OCI-LY7 (cell line): Measurements from ENCODE around the gene SMIM38. TPM values are rescaled to one million over a fixed set of nuclear protein-coding genes. Genes with fewer than 3 reads are reported as not detected.

Source experiments
- BruUV-seq: library from RNA; stranded (reverse); fragments of 400-500 nt; replicated peaks from 2 replicates; lab custom pipeline; 2021; lab: Mats Ljungman, UMichigan
- CTCF ChIA-PET: fragments of 300-600 bp; sonication (Branson Sonifier 250); formaldehyde crosslinking; loops from one replicate; lab custom pipeline; 2022; ENCODE audit warnings: antibody characterized with exemption; ENCODE audit not compliant: unreplicated experiment; lab: Charles Lee
- POLR2A ChIA-PET: fragments of 300-600 bp; sonication (Branson Sonifier 250); formaldehyde crosslinking; loops from one replicate; lab custom pipeline; 2022; ENCODE audit warnings: antibody characterized with exemption; lab: Charles Lee
- DNase-seq: peaks from one replicate; pipeline ENCODE4 v3.0.0-alpha.2; 2015; ENCODE audit warnings: low spot score
- H2AFZ ChIP-seq: fragments of 200-600 bp; sonication (generic), shearing (Covaris generic); 2 replicates; pipeline ENCODE4 v1.6.1; 2014; ENCODE audit warnings: mild to moderate bottlenecking, antibody characterized with exemption, low read length, moderate library complexity
- H3K27ac ChIP-seq: fragments of 200-600 bp; sonication (generic); 2 replicates; pipeline ENCODE4 v1.5.1; 2014; ENCODE audit warnings: mixed run types, low read depth, mild to moderate bottlenecking, moderate library complexity, low read length, inconsistent platforms; ENCODE audit not compliant: poor library complexity, severe bottlenecking
- H3K36me3 ChIP-seq: fragments of 200-600 bp; sonication (generic); 2 replicates; pipeline ENCODE4 v1.6.1; 2014; ENCODE audit warnings: mild to moderate bottlenecking, antibody characterized with exemption, low read length, moderate library complexity, mixed read lengths; ENCODE audit not compliant: insufficient read depth
- H3K4me1 ChIP-seq: fragments of 200-600 bp; sonication (generic); 2 replicates; pipeline ENCODE4 v1.5.1; 2014; ENCODE audit warnings: mild to moderate bottlenecking, low read length; ENCODE audit not compliant: insufficient read depth, poor library complexity, severe bottlenecking
- H3K4me2 ChIP-seq: fragments of 200-600 bp; sonication (generic); 2 replicates; pipeline ENCODE4 v1.6.1; 2014; ENCODE audit warnings: mild to moderate bottlenecking, low read length
- H3K4me3 ChIP-seq: fragments of 200-600 bp; sonication (generic); 2 replicates; pipeline ENCODE4 v1.5.1; 2014; ENCODE audit warnings: mild to moderate bottlenecking, low read depth, low read length; ENCODE audit not compliant: poor library complexity, severe bottlenecking
- H3K79me2 ChIP-seq: fragments of 200-600 bp; sonication (generic); 2 replicates; pipeline ENCODE4 v1.6.1; 2016; ENCODE audit warnings: low read depth, mild to moderate bottlenecking, low read length, moderate library complexity, mixed read lengths; ENCODE audit not compliant: insufficient read depth
- H3K9me2 ChIP-seq: fragments of 200-600 bp; sonication (generic); 2 replicates; pipeline ENCODE4 v1.6.1; 2016; ENCODE audit warnings: mild to moderate bottlenecking, low read length, mixed read lengths; ENCODE audit not compliant: insufficient read depth
- H3K9me3 ChIP-seq: fragments of 200-600 bp; sonication (generic); 2 replicates; pipeline ENCODE4 v1.6.1; 2014; ENCODE audit warnings: mild to moderate bottlenecking, mixed run types, low read length, mixed read lengths
- H4K20me1 ChIP-seq: fragments of 200-600 bp; sonication (generic); 2 replicates; pipeline ENCODE4 v1.6.1; 2014; ENCODE audit warnings: mild to moderate bottlenecking, antibody characterized with exemption, low read length, moderate library complexity, mixed read lengths; ENCODE audit not compliant: insufficient read depth
- CTCF ChIP-seq: fragments of 200-600 bp; sonication (generic); conservative IDR thresholded peaks from 2 replicates; pipeline ENCODE4 v1.5.1; 2014; ENCODE audit warnings: mild to moderate bottlenecking, antibody characterized with exemption, low read length, moderate library complexity, mixed read lengths
- EZH2phosphoT487 ChIP-seq: fragments of 200-600 bp; sonication (generic); IDR thresholded peaks from 2 replicates; pipeline ENCODE4 v1.6.1; 2018; ENCODE audit warnings: low read depth, borderline replicate concordance, mild to moderate bottlenecking, mixed run types, antibody characterized with exemption, low read length, moderate library complexity, mixed read lengths
- intact Hi-C: fragments of 100-400 bp; cut with micrococcal nuclease; formaldehyde crosslinking; loops from one replicate; pipeline ENCODE4 v1.10.0; 2022; ENCODE audit not compliant: unreplicated experiment
- total RNA-seq, 2 experiments: library from RNA; depleted of rRNA in 1 of 2; stranded (reverse); fragments of >200 nt in 1 of 2; shearing (Covaris generic) in 1 of 2; gene quantifications; 2 replicates each; pipeline ENCODE4 v1.2.3, GENCODE V29; 2014 to 2022

Gene SMIM38
- total RNA-seq, 2 experiments from 2014 or later: 0.11 to 0.63 TPM

GRCh38 chr11:69163842-69164241, 8.1 kb downstream of the SMIM38 start:
- no peak for TF ChIP-seq CTCF
- no peak for TF ChIP-seq EZH2phosphoT487
- Histone ChIP-seq H3K36me3 (no peaks in the 10 kb centered on the region), H3K9me2 (no peaks in the 10 kb centered on the region), H4K20me1 (no peaks in the 10 kb centered on the region), H3K27ac (no peak overlapping the region), H3K9me3 (no peaks in the 10 kb centered on the region), H3K79me2 (no peaks in the 10 kb centered on the region), H3K4me1 (no peaks in the 10 kb centered on the region), H2AFZ (no peak overlapping the region), H3K4me2 (no peak overlapping the region), H3K4me3 (no peak overlapping the region)
- POLR2A ChIA-PET: no interaction called here
- CTCF ChIA-PET: no interaction called here
- DNase-seq: no peak
- no TSS peak for BruUV-seq
- intact Hi-C loops: no loop called here

- Histone ChIP-seq H3K9me3 (no peaks in the 10 kb centered on the region), H4K20me1 (no peaks in the 10 kb centered on the region), H3K27ac (no peak overlapping the region), H3K36me3 (no peaks in the 10 kb centered on the region), H3K4me3 (no peak overlapping the region), H3K9me2 (no peaks in the 10 kb centered on the region), H3K4me1 (no peaks in the 10 kb centered on the region), H2AFZ (no peak overlapping the region), H3K4me2 (no peak overlapping the region), H3K79me2 (no peaks in the 10 kb centered on the region)
- intact Hi-C loops: no loop called here
- no peak for DNase-seq
- BruUV-seq: no TSS peak
- ChIA-PET POLR2A (no interaction called here), CTCF (no interaction called here)
- TF ChIP-seq EZH2phosphoT487 (no peak), CTCF (no peak)
Measured at GRCh38 chr11:69164824-69165223, 9.1 kb downstream of the SMIM38 start.

GRCh38 chr11:69165775-69166174, 10.0 kb downstream of the SMIM38 start:
- Histone ChIP-seq H3K79me2 (no peaks in the 10 kb centered on the region), H3K4me3 (no peak overlapping the region), H3K9me2 (no peaks in the 10 kb centered on the region), H3K4me2 (no peak overlapping the region), H3K36me3 (no peaks in the 10 kb centered on the region), H3K9me3 (no peaks in the 10 kb centered on the region), H2AFZ (no peak overlapping the region), H3K27ac (no peak overlapping the region), H4K20me1 (no peaks in the 10 kb centered on the region), H3K4me1 (no peaks in the 10 kb centered on the region)
- intact Hi-C loops: no loop called here
- no peak for TF ChIP-seq CTCF
- no peak for TF ChIP-seq EZH2phosphoT487
- no TSS peak for BruUV-seq
- POLR2A ChIA-PET: interaction anchor here (0.5 to 0.6 kb wide), 2 partner anchors 12 to 421 kb away, joined by 3 to 4 read pairs; no protein-coding TSS in a partner anchor
- DNase-seq: no peak
- CTCF ChIA-PET: no interaction called here
